Measurements from ENCODE around the gene GARIN5A.

DNA sequence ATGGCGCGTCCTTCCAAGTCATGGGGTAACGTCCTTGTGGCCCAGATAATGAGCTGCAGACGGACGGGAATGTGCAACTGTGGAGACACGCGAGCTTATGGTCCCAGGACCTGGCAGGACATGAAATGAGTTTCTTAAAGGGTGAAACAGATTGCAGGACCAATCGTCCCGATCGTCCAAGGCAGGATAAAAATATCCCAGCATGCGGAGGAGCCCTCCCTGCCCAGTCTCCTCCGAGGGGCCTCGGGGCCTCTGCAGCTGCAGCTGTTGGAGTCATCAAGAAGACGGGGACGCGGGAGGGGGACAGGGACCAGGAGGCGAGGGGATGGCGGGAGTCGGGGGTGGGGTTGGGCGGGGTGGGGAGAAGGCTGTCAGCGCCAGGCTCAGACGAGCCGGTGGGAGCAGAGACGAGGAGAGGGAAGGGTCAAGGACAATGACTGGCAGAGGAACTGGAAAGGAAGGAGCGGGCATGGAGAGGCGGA lies 14.4 kb upstream of the GARIN5A start:
- TF ChIP-seq, protein P1, sequence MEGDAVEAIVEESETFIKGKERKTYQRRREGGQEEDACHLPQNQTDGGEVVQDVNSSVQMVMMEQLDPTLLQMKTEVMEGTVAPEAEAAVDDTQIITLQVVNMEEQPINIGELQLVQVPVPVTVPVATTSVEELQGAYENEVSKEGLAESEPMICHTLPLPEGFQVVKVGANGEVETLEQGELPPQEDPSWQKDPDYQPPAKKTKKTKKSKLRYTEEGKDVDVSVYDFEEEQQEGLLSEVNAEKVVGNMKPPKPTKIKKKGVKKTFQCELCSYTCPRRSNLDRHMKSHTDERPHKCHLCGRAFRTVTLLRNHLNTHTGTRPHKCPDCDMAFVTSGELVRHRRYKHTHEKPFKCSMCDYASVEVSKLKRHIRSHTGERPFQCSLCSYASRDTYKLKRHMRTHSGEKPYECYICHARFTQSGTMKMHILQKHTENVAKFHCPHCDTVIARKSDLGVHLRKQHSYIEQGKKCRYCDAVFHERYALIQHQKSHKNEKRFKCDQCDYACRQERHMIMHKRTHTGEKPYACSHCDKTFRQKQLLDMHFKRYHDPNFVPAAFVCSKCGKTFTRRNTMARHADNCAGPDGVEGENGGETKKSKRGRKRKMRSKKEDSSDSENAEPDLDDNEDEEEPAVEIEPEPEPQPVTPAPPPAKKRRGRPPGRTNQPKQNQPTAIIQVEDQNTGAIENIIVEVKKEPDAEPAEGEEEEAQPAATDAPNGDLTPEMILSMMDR (IDR thresholded peaks at IDR 0.05; ENCODE audit: insufficient read depth, low read length) = no peak
- no peak for TF ChIP-seq POLR2AphosphoS5 (IDR thresholded peaks at IDR 0.05; ENCODE audit: low read depth)

Data from HL-60 (cell line).